Measurements from ENCODE around the gene SPRR2D.
"Not testable (repeated sequence)": the region's sequence is repeated elsewhere in the genome, so short reads cannot be mapped to it uniquely, and the experiment has no call there.

Gene SPRR2D

DNA sequence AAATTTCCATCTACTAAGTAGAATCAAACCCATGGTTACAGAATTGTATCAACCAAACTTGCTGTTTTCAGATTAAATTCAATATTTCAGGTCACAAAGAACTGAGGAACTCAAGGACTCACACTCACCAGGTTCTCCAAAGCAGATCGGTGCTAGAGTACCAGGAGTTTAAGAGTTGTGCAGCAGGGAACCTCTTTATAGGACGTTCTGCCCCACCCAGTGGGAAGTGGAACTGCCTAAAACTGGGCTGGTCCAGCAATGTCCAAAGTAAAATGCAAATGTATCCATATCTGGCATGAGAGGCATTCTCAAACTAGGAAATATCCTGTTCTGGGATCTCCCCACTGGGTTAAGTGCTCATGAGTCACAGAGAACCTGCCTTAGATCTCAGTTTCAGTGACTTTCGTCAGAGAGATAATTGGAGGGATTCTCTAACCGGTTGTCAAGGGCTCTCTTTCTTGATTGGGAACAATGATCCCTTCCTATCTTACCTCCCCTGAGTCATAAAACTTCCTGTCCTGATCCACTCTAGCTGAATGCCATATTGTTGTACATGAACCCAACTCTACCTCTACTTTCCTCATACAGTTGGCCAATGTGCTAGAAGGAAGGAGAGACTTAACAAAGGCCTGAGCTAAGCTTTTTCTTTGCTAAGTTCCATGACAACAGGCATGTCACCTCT, at the start of gene SPRR2D:
Gene SPRR2D (minus strand): TSS at position 171 of the 682 bp plus-strand sequence. CDS start 774 bp downstream, outside the sequence.
- DNase-seq: no peak

DNA sequence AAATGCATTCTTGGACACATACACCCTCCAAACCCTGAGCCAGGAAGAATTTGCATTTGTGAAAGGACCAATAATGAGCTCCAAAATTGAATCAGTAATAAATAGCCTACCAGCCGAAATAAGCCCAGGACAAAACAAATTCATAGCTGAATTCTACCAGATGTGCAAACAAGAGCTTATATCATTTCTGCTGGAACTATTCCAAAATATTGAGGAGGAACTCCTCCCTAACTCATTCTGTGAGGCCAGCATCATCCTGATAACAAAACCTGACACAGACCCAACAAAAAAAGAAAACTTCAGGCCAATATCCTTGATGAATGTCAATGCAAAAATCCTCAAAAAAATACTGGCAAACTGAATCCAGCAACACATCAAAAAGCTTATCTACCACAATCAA, 46.7 kb upstream of the SPRR2D start:
- DNase-seq: no peak

DNA sequence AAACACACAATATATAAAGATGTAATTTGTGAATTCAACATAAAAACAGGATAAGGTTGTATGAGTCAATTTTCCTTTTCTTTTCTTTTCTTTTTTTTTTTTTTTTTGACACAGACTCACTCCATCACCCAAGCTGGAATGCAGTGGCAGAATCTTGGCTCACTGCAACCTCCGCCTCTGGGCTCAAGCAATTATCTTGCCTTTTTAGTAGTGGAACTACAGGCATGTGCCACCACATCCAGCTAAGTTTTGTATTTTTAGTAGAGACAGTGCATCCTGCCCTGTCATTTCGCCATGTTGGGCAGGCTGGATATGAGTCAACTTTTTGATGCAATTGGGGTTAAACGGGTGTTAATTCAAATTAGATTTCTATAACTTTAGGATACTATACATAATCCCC, 40.8 kb upstream of the SPRR2D start:
- no peak for DNase-seq

DNA sequence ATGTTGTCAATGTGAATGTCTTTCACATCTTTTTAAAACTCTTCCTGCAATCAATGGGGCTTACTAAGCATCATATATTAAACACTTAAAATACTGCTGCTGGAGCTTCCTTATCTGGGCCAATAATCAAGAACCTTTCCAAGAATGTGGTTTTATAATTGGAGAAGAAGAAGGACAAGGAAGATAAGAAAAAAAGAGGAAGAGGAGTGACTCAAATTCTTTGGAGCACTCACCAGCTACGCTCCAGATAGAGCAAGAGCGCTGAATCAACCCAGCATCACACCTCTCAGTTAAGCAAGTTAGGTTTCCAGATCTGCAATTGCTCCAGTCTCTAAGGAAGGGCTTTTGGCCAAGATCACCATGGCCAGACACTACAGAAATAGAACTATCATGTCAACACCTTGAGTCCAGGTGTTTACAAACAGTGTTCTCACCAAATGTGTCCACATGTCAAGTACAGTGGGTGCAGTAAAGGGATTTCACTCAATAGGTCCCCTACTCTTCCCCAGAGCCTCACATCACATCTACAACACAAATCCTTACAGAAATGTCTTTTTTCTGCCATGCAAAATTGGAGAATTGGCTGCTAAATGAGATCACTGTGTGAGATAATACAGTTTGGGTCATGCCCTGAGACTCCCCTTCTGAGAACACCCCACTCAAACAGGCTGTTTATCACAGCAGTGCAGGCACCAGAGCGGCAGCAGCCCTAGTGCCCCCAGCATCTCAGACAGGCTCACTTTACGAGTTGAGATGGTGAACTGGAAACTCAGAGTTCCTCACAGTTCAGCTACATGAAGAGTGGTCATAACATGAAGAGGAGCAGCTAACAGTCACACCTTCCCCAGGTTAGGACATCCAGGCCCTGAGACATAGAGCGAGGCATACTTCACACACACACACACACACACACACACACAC, 32.1 kb upstream of the SPRR2D start:
- DNase-seq: no peak

DNA sequence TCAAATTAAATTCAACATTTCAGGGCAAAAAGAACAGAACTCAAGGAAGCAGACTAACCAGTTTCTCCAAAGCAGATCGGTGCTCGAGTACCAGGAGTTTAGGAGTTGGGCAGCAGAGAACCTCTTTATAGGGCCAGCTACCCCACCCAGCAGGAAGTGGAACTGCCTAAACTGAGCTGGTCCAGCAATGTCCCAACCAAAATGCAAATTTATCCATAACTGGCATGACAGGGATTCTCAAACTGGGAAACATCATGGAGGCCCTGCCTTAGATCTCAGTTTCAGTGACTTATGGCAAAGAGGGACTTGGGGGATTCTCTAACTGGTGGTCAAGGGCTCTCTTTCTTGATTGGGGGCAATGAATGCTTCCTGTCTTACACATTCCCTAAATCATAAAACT, 30.6 kb upstream of the SPRR2D start, which contains the start of gene SPRR2B:
Gene SPRR2B (minus strand): TSS at position 101 of the 400 bp plus-strand sequence. CDS start 772 bp downstream, outside the sequence.
- no peak for DNase-seq

DNA sequence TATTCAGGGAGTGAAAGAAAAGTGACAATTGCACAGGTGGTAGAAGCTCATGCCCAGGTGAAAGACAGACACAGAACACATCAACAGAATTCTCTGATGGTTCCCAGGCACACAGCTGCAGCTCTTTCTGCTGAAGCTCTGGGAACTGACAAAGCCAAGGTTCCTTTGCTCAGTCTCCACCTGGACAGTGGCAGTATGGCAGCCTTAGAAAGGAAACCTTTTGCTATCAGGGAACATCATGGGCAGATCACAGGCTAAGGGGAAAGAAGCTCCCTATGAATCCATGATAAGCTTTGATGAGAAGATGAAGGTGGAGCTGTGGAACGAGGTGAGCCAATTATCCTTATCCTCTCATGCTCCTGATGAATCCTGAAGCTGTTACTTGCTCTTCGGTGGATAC, 29.3 kb upstream of the SPRR2D start:
- DNase-seq: no peak

DNA sequence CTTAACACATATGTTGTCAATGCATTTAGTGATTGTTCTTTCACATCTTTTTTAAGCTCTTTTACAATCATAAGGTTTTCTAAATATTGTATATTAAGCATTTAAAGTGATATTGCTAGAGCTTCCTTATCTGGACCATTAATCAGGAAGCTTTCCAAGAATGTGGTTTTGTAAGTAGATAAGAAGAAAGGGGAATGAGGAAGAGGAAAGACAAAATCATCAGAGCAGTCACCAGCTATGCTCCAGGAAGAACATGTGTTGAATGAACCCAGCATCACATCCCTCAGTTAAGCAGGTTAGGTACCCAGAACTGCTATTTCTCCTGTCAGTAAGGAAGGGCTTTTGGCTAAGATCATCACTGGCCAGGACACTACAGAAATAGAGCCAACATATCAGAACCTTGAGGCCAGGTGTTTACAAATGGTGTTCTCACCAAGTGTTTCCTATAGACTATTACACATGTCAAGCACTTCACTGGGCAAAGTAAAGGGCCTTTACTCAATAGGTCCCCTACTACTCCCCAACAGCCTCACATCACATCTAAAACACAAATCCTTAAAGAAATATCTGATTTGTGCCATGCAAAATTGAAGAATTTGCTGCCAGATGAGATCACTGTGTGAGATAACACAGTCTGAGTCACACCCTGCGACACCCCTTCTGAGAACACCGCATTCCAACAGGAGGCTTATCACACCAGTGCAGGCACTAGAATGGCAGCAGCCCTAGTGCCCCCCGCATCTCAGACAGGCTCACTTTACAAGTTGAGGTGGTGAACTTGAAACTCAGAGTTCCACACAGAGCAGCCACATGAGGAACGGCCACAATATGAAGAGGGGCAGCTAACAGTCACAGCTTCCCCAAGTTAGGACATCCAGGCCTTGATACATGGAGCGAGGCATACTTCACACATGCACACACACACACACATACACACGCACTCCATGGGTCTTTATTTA, 18.2 kb upstream of the SPRR2D start:
- DNase-seq: no peak

DNA sequence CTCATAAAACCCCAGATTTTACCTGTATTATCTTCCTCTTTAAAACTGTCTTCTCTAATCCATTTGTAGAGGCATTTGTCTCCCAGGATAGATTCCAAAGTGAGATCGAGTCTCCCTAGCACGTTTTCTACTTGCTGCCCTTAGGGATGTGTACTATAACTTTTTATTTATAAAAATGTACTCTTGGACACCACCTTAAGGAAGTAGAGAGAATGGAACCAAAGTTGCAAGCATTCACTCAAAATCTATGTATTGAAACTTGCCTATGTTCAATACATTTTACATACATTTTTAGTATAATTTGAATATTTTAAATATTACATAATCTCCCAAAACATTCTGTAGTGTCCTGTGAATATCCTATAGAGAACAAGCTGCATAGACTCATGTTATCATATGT, 17.2 kb upstream of the SPRR2D start:
- no peak for DNase-seq

DNA sequence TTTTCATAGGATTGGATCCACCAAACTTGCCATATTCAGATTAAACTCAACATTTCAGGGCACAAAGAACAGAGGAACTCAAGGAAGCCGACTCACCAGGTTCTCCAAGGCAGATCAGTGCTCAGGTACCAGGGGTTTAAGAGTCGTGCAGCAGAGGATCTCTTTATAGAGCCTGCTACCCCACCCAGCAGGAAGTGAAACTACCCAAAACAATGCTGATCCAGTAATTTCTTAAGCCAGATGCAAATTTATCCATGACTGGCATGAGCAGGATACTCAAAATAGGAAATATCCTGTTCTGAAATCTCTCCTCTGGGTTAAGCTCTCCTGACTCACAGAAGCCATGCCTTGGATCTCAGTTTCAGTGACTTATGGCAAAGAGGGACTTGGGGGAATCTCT, 16.5 kb upstream of the SPRR2D start, which contains the start of gene SPRR2A:
Gene SPRR2A (minus strand): TSS at position 138 of the 400 bp plus-strand sequence. CDS start 777 bp downstream, outside the sequence.
- DNase-seq: no peak

DNA sequence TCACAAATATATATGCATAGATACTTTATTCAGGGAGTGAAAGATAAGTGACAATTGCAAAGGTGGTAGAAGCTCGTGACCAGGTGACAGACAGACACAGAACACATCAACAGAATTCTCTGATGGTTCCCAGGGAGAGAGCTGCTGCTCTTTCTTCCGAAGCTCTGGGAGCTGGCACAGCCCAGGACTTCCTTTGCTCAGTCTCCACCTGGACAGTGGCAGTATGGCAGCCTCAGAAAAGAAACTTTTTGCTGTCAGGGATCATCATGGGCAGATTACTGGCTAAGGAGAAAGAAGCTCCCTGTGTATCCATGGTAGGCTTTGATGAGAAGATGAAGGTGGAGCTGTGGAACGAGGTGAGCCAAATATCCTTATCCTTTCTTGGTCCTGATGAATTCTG, 15.2 kb upstream of the SPRR2D start:
- not testable (repeated sequence) for DNase-seq

DNA sequence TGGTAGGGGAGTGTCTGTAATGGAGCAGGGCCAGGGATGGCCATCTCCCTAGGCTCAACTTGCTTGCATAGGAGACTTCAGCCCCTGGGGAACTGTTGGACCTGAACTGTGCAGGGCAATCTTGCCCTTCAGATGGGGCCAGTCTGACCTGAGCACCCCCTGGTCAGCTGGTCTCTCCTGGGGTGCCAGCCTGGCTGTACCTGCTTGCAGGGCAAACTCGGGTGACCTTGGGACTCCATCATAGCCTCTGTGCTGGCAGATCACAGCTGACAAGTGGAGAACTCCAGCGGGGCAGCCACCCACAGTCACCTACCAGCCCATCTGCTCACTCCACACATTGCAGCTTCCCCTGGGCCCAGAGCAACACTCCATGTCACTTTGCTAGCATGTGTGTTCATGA, 8.3 kb upstream of the SPRR2D start:
- no peak for DNase-seq

DNA sequence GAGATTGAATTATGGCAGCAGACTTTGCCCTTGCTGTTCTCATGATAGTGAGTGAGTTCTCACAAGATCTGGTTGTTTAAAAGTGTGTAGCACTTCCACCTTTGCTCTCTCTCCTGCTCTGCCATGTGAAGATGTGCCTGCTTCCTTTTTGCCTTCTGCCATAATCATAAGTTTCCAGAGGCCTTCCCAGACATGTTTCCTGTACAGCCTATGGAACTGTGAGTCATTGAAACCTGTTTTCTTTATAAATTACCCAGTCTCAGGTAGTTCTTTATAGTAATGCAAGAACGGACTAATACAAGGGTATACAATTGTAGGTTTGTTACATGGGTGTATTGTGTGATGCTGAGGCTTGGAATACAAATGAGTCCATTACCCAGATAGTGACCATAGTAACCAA, 5.7 kb downstream of the SPRR2D start:
- DNase-seq: no peak

DNA sequence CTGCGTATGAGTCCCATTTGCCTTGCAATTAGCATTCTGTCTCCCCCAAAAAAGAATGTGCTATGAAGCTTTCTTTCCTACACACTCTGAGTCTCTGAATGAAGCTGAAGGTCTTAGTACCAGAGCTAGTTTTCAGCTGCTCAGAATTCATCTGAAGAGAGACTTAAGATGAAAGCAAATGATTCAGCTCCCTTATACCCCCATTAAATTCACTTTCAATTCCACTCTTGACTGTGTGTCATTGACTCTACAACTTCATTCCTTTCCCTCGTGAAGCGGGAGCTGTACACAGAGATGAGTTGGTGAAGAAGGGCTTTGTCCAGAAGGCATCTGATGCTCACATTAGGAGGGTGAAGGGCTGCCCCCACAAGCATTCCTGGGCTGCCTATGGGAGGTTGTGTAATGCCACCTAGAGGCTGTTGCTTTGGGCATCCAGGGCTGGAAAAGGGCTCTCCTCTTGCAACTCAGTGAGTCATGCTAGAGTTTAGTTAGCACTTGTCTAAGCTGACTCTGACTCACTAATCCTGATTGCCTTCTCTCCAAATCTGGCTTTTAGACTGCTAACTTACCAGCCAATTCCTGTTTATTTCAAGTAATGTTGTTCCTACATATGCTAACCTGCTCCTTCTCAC, 8.1 kb downstream of the SPRR2D start:
- DNase-seq: peak; percentile 28

DNA sequence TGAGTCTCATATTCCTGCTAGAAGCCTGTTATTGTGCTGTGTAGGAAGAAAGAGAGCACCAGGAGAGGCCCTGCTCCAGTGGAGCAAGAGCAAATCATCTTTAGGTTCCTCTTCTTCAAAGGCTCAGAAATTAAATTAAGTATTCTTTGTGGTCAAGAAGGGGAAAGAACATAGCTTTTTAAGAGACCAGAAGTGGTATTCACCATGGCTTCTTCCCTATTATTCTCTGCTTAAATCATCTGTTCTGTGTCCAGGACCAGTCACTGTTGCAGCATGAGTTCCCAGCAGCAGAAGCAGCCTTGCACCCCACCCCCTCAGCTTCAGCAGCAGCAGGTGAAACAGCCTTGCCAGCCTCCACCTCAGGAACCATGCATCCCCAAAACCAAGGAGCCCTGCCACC, 8.8 kb downstream of the SPRR2D start:
- DNase-seq: no peak

DNA sequence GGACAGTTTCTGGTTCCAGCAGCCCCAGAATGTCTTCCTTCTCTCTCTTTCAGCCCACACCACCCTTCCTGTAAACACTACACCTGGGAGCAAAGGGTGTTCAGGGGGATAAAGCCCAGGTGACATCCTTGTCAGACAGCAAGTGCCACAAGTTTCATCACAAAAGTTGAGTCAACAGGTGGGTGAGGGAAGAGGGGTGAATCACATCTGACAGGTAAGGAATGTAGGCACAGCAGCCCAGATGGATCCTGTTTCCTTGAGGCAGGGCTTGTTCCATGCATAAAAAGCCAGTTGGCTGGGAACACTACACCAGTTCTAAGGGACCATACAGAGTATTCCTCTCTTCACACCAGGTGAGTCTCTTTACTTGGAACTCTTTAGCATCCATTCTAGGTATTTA, 10.0 kb downstream of the SPRR2D start, which contains the start of gene SPRR1B:
Gene SPRR1B (plus strand): TSS at position 309 of the 400 bp plus-strand sequence. CDS start 1,143 bp downstream, outside the sequence.
- no peak for DNase-seq

DNA sequence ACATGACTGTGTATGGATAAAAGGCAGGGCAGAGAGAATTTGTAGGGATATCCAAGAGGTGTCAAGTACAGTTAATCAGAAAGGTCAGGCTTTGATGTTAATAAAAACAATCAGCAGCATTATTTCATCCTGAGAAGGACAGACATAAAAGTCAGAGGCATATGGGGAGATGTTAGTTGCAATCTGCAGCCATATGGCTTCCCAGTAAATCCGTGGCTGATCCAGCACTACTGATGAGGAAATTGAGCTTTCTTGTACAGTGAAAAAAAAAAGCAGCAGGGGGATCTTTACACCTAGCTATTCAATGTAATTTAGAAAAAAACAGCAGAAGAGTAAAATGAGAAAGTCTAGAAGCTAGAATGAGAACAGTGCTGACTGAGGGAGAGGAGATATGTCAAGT, 12.2 kb downstream of the SPRR2D start:
- DNase-seq: no peak

DNA sequence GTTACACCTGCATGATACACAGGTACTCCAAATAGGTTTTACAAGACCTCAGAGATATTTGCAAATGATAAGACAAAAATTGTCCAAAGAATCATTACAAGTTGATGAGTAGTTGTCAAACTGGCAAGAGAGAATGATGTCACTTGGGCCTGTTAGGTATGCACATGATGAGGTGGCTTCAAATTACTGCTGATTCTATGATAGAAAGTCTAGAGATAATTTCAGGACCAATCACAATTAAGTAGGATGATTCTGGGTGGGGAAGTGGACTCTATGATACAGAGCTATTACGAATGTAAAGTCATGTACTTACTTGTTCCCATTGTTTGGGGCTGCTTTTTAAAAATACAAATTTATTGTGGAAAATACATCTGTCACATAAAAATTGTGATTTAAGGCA, 15.1 kb downstream of the SPRR2D start:
- no peak for DNase-seq

DNA sequence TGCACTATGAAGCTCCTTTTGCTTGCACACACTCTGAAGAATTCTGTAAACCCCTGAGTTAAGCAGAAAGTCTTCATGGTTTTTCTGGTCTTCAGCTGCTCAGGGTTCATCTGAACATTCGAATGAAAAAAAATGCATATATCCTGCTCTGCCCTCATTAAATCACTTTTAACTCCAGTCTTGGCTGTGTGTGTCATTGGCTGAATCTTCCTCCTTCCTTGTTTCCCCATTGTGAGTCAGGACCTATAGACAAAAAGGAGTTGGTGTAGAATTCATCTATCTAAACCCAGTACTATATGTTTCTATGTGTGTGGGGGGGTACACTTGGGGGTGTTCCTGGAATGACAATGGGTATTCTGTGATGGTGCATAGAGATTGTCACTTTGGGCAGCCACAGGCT, 16.5 kb downstream of the SPRR2D start:
- DNase-seq: no peak

DNA sequence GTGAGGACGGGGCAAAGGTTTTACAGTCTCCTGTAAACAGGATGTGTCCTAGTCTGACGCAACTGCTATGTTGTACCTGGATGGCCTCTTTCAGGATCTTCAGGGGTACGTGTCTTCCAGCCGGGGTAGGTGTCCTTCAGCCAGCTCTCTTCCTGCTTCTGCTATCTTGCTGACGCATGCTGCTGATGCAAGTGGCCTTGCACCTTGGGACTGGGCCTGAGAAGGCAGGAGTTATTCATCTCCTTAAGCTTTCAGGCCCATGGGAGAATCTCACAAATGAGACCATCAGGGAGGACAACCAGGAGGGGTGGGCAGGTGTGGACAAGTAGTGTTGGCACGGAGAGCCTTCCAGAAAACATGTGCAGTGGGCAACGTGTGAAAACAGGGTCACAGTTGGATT, 17.8 kb downstream of the SPRR2D start:
- DNase-seq: no peak

DNA sequence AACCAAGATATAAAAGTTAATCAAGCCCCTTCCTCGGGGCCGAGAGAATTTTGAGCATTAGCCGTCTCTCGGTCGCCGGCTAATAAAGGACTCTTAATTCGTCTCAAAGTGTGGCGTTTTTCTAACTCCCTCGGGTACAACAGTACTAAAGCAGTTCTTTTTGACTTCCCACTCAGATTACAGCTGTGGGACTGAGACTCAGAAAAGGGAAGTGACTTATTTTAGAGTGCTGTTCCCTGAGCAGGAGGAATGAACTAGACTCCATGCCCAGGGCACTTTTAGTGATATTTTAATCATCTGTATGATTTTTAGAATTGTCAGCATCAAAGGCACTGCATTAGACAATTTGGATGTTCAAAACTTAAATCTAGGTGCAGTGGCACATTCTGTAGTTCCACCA, 18.6 kb downstream of the SPRR2D start:
- not testable (repeated sequence) for DNase-seq

DNA sequence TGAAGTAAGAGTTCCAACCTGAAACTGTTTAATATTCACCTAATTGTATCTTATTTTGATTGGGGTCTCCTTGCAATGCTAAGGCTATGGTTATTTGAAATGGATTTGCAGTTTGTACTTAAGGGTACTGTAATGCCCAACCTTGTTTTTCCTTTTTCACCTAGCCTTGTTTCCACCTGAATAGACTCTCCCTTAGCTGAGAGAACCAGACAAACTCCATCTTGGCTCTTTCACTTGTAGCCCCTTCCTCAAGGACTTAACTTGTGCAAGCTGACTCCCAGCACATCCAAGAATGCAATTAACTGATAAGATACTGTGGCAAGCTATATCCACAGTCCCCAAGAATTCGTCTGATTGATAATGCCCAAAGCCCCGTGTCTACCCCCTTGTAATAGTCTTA, 19.1 kb downstream of the SPRR2D start:
- DNase-seq: not testable (repeated sequence)

DNA sequence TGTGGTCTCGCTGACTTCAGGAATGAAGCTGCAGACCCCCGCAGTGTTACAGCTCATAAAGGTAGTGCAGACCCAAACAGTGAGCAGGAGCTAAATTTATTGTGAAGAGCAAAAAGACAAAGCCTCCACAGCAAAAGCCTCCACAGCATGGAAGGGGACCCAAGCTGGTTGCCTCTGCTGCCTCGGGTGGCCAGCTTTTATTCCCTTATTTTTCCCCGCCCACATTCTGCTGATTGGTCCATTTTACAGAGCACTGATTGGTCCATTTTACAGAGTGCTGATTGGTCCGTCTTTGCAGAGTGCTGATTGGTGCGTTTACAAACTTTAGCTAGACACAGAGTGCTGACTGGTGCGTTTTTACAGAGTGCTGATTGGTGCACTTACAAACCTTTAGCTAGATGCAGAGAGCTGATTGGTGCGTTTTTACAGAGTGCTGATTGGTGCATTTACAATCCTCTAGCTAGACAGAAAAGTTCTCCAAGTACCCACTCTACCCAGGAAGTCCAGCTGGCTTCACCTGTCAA, 29.6 kb downstream of the SPRR2D start:
- not testable (repeated sequence) for DNase-seq
